Stimulated activated CD4-positive, alpha-beta T cell treated with anti-CD3 and anti-CD28 coated beads, Interleukin-15, amount 100 ng/mL, for 48 hours (primary cell): Measurements from ENCODE around the gene GNAL.
A peak's percentile ranks its signal among the peaks of the same experiment; 100 is the strongest.
"Not testable (repeated sequence)": the region's sequence is repeated elsewhere in the genome, so short reads cannot be mapped to it uniquely, and the experiment has no call there.

Source experiments
- DNase-seq, 2 donors: peaks; one replicate each; pipeline ENCODE4 v3.0.0-alpha.2; 2020; ENCODE audit warnings: low read depth in 2 of 2

GNAL gene

GRCh38 chr18:11849279-11849678 lies 160.2 kb downstream of the GNAL start:
- no peak for DNase-seq

- peak; percentile 10 to 25 for DNase-seq
These were observed 161.0 kb downstream of the GNAL start for GRCh38 chr18:11849841-11850634.

- no peak for DNase-seq
These were observed 161.7 kb downstream of the GNAL start for GRCh38 chr18:11850821-11851145.

DNA sequence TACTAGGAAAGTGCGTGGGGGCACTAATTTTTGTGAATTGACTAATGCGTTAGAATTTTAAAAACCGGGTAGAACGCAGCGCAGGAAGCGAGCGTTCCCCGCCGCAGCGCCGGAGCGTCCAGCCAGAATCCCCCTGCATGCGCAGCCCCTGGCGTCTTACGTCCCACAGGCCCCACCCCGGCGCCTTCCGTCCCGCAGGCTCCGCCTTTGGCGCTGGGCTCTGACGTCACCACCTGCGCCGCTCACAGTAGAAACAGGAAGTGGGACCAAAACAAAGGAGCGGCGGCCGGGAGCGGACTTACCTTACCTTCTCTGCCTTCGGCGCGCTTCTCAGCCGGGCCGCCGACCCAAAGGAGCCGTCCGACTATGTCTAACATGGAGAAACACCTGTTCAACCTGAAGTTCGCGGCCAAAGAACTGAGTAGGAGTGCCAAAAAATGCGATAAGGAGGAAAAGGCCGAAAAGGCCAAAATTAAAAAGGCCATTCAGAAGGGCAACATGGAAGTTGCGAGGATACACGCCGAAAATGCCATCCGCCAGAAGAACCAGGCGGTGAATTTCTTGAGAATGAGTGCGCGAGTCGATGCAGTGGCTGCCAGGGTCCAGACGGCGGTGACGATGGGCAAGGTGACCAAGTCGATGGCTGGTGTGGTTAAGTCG lies 162.2 kb downstream of the GNAL start, which contains the start of gene CHMP1B:
CHMP1B (plus strand) TSS at position 268 of the 660 bp plus-strand sequence; CDS start at position 367, 99 bp downstream.
- peak; percentile 94 to 95 for DNase-seq

- peak; percentile 27 to 28 for DNase-seq
These were observed 162.8 kb downstream of the GNAL start for GRCh38 chr18:11851806-11852337.

DNA sequence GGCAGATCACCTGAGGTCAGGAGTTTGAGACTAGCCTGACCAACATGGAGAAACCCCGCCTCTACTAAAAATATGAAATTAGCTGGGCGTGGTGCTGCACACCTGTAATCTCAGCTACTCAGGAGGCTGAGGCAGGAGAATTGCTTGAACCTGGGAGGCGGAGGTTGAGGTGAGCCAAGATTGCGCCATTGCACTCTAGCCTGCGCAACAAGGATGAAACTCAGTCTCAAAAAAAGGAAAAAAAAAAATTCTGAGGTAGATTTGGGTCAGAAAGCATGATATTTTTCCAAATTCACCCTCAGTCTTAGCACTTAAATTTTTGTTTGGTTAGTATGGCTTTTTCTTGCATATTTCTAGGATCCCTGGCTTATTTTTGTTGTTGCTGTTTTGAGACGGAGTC lies 165.5 kb downstream of the GNAL start:
- not testable (repeated sequence) for DNase-seq

DNA sequence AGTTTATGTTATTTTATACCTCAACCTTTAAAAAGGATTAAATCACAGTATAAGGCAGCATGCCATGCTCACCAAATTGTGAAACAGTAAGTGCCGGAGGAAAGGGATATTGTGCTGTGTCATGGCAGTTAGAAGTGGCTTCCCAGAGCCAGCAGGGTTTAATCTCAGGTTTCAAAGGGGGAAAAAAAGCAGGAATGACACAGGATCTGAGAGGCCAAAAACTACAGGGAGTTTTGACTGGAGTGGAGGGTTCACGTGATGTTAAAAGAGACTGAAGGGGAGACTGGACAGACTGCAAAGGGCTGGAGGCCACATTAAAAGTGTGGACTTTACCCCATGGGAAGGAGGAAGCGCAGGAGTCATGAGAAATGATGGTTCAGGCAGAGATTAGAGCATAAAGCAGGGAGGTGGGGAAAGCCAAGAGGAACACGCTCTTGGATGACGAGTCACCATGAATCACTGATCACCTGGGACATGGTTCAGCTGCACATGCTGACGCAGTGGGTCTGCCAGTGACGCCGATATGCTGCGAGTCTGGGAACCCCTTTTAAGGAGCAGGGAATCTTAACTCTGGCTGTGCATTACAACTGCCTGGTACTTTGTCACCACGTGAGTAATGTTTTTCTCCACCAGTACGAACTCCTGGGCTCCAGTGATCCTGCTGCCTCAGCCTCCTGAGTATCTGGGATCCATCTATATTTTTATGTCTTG lies 168.3 kb downstream of the GNAL start:
- DNase-seq: no peak

DNA sequence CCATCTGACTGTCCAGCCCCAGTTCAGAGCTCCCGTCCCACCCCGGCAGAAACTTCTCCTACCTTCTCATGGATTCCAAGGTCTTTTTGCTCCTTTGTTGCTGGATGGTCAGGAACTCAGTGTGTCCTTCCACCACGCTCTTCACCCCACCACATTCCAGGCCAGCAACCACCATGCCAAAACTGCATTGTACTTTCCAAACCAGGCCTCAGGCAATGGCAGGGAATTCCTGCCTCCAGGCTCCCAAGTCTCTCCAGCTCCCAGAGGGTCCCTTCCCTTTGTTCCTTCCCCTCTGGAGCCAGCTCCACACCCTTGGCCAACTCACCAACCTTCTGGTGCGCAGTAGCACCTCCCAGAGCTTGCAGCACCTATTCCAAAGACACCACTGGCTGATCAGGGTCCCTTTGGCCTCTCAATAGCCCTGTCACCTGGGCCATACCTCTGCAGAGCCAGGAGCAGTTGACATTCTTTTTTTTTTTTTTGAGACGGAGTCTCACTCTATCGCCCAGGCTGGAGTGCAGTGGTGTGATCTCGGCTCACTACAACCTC lies 170.3 kb downstream of the GNAL start:
- DNase-seq: no peak

- peak in 1 of 2 donors; percentile 9 for DNase-seq
These were observed 170.9 kb downstream of the GNAL start for GRCh38 chr18:11859903-11860407.

DNA sequence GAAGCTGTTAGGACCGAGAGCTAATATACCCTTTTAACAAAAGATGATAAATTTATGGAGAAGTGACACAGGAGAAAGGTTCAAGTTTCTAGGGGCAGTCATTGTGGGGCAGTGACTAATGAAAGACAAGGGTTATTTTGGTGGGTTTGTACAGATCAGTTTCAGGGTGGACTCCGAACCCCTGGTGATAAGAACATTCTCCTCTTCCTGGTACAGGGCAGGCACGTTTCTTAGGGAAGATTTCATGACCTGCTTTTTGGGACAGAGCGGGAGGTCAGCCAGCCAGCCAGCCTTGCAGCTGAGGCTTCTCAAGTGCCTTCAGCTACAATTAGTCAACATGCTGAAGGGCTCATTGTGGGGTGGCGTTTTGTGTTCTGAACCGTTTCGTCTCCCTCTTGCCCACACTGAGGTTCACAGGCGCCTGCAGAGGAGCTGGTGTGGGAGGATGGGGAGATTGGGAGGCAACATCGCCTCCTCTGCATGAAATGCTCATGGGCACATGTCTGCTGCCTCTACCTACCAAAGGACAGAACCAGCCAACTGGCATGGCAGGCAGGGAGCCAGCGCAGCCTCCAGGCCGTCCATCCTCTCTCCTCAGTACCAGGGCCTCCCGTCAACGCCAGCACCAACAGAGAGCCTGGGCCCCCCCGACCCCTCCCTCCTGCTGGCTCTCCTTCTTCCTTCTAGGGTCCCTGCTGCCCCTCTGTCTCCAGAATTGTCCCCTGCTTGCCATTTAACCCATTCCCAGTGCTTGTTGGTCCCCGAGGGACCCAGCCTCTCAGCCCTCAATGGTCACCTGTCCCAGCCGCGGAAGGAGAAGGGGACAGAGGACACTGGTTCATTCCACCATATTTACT lies 171.8 kb downstream of the GNAL start:
- DNase-seq: no peak

GRCh38 chr18:11861583-11862288 lies 172.7 kb downstream of the GNAL start:
- DNase-seq: no peak

DNA sequence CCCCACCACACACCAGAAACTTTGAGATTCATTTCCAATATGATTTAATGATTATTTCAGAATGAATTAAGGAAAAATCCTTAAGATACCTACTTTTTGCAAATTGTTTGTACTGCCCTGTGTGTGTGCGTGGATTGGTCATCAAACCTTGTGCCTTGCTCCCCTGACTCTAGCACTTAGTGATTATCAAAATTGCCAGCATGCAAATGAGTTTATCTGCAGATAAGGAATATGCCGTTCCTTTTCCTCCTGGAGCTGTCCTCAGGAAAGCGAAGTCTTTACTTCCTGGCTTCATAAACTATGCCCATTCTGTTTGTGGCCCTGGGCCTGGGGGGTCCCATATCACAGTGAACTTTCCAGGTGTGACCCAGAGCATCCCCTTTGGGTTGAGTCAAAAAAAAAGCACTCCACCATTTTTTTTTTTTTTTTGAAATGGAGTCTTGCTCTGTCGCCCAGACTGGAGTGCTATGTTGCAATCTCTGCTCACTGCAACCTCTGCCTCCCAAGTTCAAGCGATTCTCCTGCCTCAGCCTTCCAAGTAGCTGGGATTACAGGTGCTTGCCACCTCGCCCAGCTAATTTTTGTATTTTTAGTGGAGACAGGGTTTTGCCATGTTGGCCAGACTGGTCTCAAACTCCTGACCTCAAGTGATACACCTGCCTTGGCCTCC lies 173.5 kb downstream of the GNAL start:
- no peak for DNase-seq

- no peak for DNase-seq
These were observed 175.4 kb downstream of the GNAL start for GRCh38 chr18:11864471-11864870.

DNA sequence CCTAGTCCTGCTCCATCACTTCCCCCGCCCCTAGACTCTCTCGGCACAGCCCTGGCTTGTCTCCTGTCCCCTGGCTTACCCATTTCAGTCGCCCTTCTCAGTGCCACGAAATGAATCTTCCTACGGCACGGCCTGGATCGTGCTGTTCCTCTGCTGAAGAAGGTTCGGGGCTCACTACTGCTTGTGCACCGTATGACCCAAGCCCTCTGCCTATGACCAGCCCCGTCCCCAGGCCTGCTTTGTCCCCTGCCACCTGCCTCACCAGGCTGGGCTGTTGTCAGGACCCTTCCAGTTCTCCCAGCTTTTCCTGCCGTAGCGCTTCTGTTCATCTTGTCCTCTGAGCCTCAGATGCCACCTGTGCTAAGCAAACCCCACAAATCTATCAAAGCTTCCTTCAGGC lies 176.0 kb downstream of the GNAL start:
- DNase-seq: no peak

DNA sequence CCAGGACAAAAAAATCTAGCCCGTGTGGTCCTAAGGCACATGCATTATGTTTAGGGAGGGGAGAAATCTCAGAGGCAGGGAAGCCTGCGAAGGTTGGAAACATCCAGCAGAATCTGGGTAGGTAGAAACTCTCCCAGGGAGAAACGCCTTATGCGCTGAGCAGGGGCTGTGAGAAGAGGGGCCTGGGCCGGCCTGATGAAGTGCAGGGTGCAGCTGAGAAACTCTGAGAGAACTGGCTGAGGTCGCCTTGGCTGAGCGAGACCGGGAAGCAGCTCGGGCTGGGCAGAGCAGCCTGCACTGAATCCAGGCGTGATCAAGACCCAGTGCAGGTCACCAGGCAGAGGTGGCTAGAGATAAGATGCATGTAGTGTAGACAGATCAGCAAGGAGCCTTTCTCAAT lies 177.3 kb downstream of the GNAL start:
- DNase-seq: no peak

GRCh38 chr18:11866764-11867163 lies 177.7 kb downstream of the GNAL start:
- no peak for DNase-seq

DNA sequence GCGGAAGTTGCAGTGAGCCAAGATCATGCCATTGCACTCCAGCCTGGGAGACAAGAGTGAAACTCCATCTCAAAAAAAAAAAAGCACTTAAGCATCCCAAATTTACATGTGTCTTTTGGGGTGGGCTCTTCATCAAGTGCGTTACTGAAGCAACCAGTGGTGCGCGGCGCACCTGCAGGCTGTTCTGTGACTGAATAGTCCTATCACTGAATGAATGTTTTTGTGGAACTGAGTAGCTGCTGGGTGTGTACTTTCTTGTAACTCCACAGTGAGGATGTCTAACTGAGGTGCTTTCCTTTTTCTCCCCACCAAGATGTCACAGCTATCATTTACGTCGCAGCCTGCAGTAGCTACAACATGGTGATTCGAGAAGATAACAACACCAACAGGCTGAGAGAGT lies 179.2 kb downstream of the GNAL start:
- no peak for DNase-seq

DNA sequence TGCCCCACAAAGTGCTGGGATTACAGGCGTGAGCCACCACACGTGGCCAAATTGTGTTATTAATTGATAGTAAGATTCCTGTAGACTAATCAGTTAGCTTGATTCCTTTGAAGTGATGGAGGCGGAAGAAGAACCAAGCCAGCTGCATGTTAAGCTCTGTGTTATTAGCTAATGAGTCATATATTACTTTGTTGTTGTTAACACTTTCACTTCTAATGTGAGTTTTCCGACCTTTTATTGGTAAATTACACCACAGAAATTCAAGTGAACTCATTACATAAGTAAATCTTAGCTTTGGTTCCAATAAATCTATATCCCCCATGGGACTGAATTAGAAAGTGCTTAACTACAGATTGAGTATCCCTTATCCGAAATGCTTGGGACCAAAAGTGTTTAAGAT lies 182.4 kb downstream of the GNAL start:
- no peak for DNase-seq

DNA sequence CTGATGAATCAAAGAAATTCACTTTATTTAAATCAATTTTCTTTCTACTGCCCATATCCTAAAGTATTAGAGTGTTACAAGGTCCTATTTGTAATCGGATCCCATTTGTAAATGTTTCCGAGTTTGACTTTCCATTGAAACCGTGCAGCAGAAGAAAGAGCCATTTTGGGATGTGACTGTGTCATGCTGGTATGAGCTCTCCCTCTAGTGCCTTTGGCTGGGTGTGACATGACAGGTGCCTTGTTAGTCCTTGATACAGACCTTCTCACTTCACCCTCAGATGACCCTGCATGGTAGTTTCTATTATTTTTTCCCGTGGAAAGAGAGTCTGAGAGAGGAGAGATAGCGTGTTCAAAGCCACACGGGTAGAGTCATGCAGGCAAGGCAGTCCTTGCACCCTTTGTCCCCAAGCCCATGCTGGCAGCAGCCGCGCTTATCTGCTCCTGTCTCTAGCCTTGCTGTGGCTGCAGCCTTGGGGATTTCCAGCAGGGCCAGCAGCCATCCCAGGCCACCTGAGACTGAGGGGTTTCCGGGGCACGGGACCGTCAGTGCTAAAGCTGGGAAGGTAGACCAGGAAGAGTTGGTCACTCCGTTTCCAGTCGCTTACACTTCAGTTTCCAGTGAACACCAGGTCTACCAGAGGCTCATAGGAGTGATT lies 183.5 kb downstream of the GNAL start:
- no peak for DNase-seq
